Measurements from ENCODE around the gene PCNT.

DNA sequence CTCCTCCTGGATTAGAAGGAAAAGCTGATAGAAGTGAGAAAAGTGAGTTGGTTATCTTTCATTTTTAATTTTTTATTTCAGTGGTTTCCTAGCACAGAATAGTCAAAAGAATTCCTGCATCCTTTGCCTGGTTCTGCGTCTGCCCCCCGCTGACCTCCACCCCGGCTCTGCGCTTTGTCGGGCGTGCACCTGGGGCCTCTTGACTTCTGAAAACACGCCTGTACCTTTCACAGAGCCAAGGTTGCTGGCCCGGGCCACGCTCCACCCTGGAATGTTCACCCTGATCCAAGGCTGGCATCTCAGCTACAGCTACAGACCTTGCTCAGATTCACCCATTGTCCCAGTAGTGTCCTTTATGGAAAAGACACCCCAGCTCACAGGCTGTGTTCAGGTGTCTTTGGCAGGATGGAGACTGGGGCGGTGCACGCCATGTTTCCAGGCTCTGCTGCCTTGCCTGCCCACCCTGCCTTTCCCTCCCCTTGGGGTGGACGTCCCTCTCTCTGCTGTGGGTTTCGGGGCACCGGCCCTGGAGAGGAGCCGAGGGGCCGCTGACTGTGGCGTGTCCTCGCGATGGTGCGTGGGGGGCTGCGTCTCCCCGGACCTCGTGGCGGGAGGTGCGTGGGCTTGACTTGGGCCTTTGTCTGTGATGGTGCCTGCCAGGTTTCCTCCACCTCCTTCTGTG, 94.5 kb downstream of the PCNT start:
- TF ChIP-seq, protein P1, sequence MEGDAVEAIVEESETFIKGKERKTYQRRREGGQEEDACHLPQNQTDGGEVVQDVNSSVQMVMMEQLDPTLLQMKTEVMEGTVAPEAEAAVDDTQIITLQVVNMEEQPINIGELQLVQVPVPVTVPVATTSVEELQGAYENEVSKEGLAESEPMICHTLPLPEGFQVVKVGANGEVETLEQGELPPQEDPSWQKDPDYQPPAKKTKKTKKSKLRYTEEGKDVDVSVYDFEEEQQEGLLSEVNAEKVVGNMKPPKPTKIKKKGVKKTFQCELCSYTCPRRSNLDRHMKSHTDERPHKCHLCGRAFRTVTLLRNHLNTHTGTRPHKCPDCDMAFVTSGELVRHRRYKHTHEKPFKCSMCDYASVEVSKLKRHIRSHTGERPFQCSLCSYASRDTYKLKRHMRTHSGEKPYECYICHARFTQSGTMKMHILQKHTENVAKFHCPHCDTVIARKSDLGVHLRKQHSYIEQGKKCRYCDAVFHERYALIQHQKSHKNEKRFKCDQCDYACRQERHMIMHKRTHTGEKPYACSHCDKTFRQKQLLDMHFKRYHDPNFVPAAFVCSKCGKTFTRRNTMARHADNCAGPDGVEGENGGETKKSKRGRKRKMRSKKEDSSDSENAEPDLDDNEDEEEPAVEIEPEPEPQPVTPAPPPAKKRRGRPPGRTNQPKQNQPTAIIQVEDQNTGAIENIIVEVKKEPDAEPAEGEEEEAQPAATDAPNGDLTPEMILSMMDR (IDR thresholded peaks at IDR 0.05 in 4 of 5, conservative IDR thresholded peaks at IDR 0.05 in 1 of 5), result no peak
- TF ChIP-seq POLR2A (IDR thresholded peaks at IDR 0.05), result no peak
